HCT116 (cell line): ENCODE data around the gene EWSR1. TPM values are rescaled to one million over a fixed set of nuclear protein-coding genes. Genes with fewer than 3 reads are reported as not detected.

ENCODE experiments used
- ATAC-seq: fragments of 200-7000 bp; cut with Tn5 transposase; 2 replicates; pipeline ENCODE4 v1.9.1; 2020; ENCODE audit warnings: mild to moderate bottlenecking, moderate library complexity
- BruUV-seq: library from RNA; stranded (reverse); fragments of 400-500 nt; replicated peaks from 2 replicates; lab custom pipeline; 2021; lab: Mats Ljungman, UMichigan
- CTCF ChIA-PET: fragments of 300-600 bp; sonication (Branson Sonifier 250); formaldehyde crosslinking; loops from one replicate; lab custom pipeline; 2021; ENCODE audit warnings: antibody characterized with exemption; lab: Charles Lee
- POLR2A ChIA-PET: fragments of 300-600, 350-600 bp; sonication (Branson Sonifier 250); formaldehyde crosslinking; loops from one replicate; lab custom pipeline; 2021; ENCODE audit warnings: antibody characterized with exemption; lab: Charles Lee
- RAD21 ChIA-PET, 2 experiments: fragments of 300-600 bp; sonication (Branson Sonifier 250); formaldehyde crosslinking; loops; one replicate each; lab custom pipeline; 2023; ENCODE audit warnings: low total read pairs in 2 of 2; ENCODE audit not compliant: uncharacterized antibody in 2 of 2, unreplicated experiment in 2 of 2, low non-redundant PET in 1 of 2; lab: Charles Lee
- DNase-seq: peaks from one replicate; pipeline ENCODE4 v3.0.0-alpha.2; 2010; ENCODE audit warnings: low read depth, low spot score
- H2AFZ ChIP-seq: fragments of 200-600 bp; shearing (Covaris generic), sonication (generic); 2 replicates; pipeline ENCODE4 v1.6.1; 2017; ENCODE audit warnings: low read depth, mixed run types, mixed read lengths, antibody characterized with exemption, low read length; ENCODE audit not compliant: poor library complexity, severe bottlenecking
- H3K27ac ChIP-seq: 2 replicates; pipeline ENCODE4 v1.5.1; 2012; ENCODE audit warnings: low read depth, low read length
- H3K27me3 ChIP-seq: fragments of 200-600 bp; sonication (generic); 2 replicates; pipeline ENCODE4 v1.6.1; 2016; ENCODE audit warnings: mixed run types, low read length, mixed read lengths; ENCODE audit not compliant: insufficient read depth
- H3K36me3 ChIP-seq, 2 experiments: fragments of 200-500 bp in 1 of 2; fragments of 200-600 bp in 1 of 2; sonication (Bioruptor generic) in 1 of 2; sonication (generic) in 1 of 2; 2 replicates each; pipeline versions ENCODE4 v1.5.1 to v1.6.1; 2014 to 2016; ENCODE audit warnings: low read length in 2 of 2, inconsistent platforms in 1 of 2, mixed read lengths in 1 of 2, mixed run types in 1 of 2; ENCODE audit not compliant: insufficient read depth in 2 of 2, control insufficient read depth in 1 of 2
- H3K4me1 ChIP-seq, 2 experiments: fragments of 200-600 bp in 1 of 2; sonication (generic) in 1 of 2; 2 replicates each; pipeline versions ENCODE4 v1.5.1 to v1.6.1; 2012 to 2017; ENCODE audit warnings: low read length in 2 of 2, inconsistent platforms in 1 of 2, mild to moderate bottlenecking in 1 of 2, mixed read lengths in 1 of 2, mixed run types in 1 of 2, moderate library complexity in 1 of 2; ENCODE audit not compliant: insufficient read depth in 2 of 2, control insufficient read depth in 1 of 2
- H3K4me2 ChIP-seq: fragments of 200-600 bp; sonication (generic); 2 replicates; pipeline ENCODE4 v1.6.1; 2017; ENCODE audit warnings: mixed run types, low read length, mixed read lengths
- H3K4me3 ChIP-seq, 2 experiments: fragments of 200-600 bp in 1 of 2; sonication (generic) in 1 of 2; replicated peaks in 1 of 2; 2 replicates each; pipeline ENCODE4 v1.5.1; 2011 to 2016; ENCODE audit warnings: low read length in 2 of 2, control low read depth in 1 of 2, low read depth in 1 of 2, mild to moderate bottlenecking in 1 of 2, mixed read lengths in 1 of 2, mixed run types in 1 of 2
- H3K79me2 ChIP-seq: fragments of 200-600 bp; sonication (generic); 2 replicates; pipeline ENCODE4 v1.6.1; 2017; ENCODE audit warnings: mild to moderate bottlenecking, mixed run types, low read length, moderate library complexity, mixed read lengths; ENCODE audit not compliant: insufficient read depth
- H3K9ac ChIP-seq: fragments of 200-600 bp; sonication (generic); 2 replicates; pipeline ENCODE4 v1.6.1; 2016; ENCODE audit warnings: low read length, mixed read lengths
- H3K9me2 ChIP-seq: fragments of 200-600 bp; sonication (generic), shearing (Covaris generic); 2 replicates; pipeline ENCODE4 v1.6.1; 2017; ENCODE audit warnings: mixed run types, mild to moderate bottlenecking, moderate library complexity; ENCODE audit not compliant: insufficient read depth
- H3K9me3 ChIP-seq, 2 experiments: fragments of 200-500 bp in 1 of 2; fragments of 200-600 bp in 1 of 2; sonication (Bioruptor generic) in 1 of 2; sonication (generic) in 1 of 2; 2 replicates each; pipeline ENCODE4 v1.6.1; 2014 to 2017; ENCODE audit warnings: low read length in 2 of 2, mixed read lengths in 2 of 2, inconsistent platforms in 1 of 2, low read depth in 1 of 2, mild to moderate bottlenecking in 1 of 2, mixed run types in 1 of 2, moderate library complexity in 1 of 2; ENCODE audit not compliant: control insufficient read depth in 1 of 2, insufficient read depth in 1 of 2
- H4K20me1 ChIP-seq: fragments of 200-600 bp; sonication (generic), shearing (Covaris generic); 2 replicates; pipeline ENCODE4 v1.6.1; 2017; ENCODE audit warnings: mixed run types, mild to moderate bottlenecking, moderate library complexity; ENCODE audit not compliant: insufficient read depth
- CEBPB ChIP-seq: IDR thresholded peaks from 2 replicates; pipeline ENCODE4 v1.6.1; 2012; ENCODE audit warnings: low read depth
- EGR1 ChIP-seq: IDR thresholded peaks from 2 replicates; pipeline ENCODE4 v1.6.1; 2012; ENCODE audit warnings: low read depth
- FOSL1 ChIP-seq: IDR thresholded peaks from 2 replicates; pipeline ENCODE4 v1.6.1; 2012; ENCODE audit warnings: low read depth
- MAX ChIP-seq: IDR thresholded peaks from 2 replicates; pipeline ENCODE4 v1.6.1; 2012
- POLR2A ChIP-seq: IDR thresholded peaks from 2 replicates; pipeline ENCODE4 v1.7.0; 2011; ENCODE audit warnings: borderline replicate concordance; ENCODE audit not compliant: insufficient read depth, insufficient read length; ENCODE audit errors: extremely low read depth
- POLR2AphosphoS5 ChIP-seq: IDR thresholded peaks from 2 replicates; pipeline ENCODE4 v1.6.1; 2011; ENCODE audit warnings: mild to moderate bottlenecking, low read depth, low read length, moderate library complexity
- RAD21 ChIP-seq: IDR thresholded peaks from 2 replicates; pipeline ENCODE4 v1.6.1; 2012; ENCODE audit warnings: low read depth, mild to moderate bottlenecking
- REST ChIP-seq: IDR thresholded peaks from 2 replicates; pipeline ENCODE4 v1.6.1; 2012; ENCODE audit warnings: low read depth
- SIN3A ChIP-seq: IDR thresholded peaks from 2 replicates; pipeline ENCODE4 v1.6.1; 2012; ENCODE audit warnings: low read depth
- ZBTB33 ChIP-seq: IDR thresholded peaks from 2 replicates; pipeline ENCODE4 v1.6.1; 2011; ENCODE audit warnings: mild to moderate bottlenecking, low read length, moderate library complexity; ENCODE audit not compliant: insufficient replicate concordance; ENCODE audit errors: extremely low read depth
- ZNF274 ChIP-seq: fragments of 200-500 bp; sonication (Bioruptor generic); IDR thresholded peaks from 2 replicates; pipeline ENCODE4 v1.6.1; 2014; ENCODE audit warnings: mild to moderate bottlenecking, low read depth, low read length, inconsistent platforms
- intact Hi-C: fragments of 100-400 bp; cut with micrococcal nuclease; formaldehyde crosslinking; loops from 2 replicates; pipeline ENCODE4 v1.10.0; 2022
- total RNA-seq: library from RNA; stranded (reverse); gene quantifications from one replicate; pipeline ENCODE4 v1.2.1, GENCODE V29; 2021; ENCODE audit not compliant: unreplicated experiment

Gene EWSR1
- total RNA-seq, 1 experiment from 2014 or later, result 335 TPM

GRCh38 chr22:29226351-29226981, 41.6 kb upstream of the EWSR1 start (continued):
- TF ChIP-seq REST, result no peak
- no peak for TF ChIP-seq CEBPB
- TF ChIP-seq ZBTB33, result no peak

- TF ChIP-seq ZNF274, result no peak
- no peak for TF ChIP-seq POLR2AphosphoS5
- no peak for TF ChIP-seq RAD21
- TF ChIP-seq FOSL1, result no peak
- no peak for TF ChIP-seq MAX
- TF ChIP-seq EGR1, result no peak
- TF ChIP-seq SIN3A, result no peak
- TF ChIP-seq POLR2A, result no peak
- ChIA-PET CTCF (no interaction called here), RAD21 (no interaction called here)
Measured at GRCh38 chr22:29230972-29231875, 36.8 kb upstream of the EWSR1 start.

More at GRCh38 chr22:29230972-29231875, 36.8 kb upstream of the EWSR1 start:
- Histone ChIP-seq H3K27ac (no peak overlapping the region), H4K20me1 (no peaks in the 10 kb centered on the region), H3K4me2 (no peak overlapping the region), H3K9me3 (no peaks in the 10 kb centered on the region), H2AFZ (no peak overlapping the region), H3K9ac (no peak overlapping the region), H3K4me1 (no peaks in the 10 kb centered on the region), H3K9me2 (no peaks in the 10 kb centered on the region), H3K79me2 (no peaks in the 10 kb centered on the region), H3K4me3 (no peak overlapping the region), H3K27me3 (no peaks in the 10 kb centered on the region), H3K36me3 (no peaks in the 10 kb centered on the region)
- no peak for DNase-seq
- BruUV-seq, result no TSS peak
- POLR2A ChIA-PET, result no interaction called here
- ATAC-seq, result no peak
- intact Hi-C loops, result no loop called here
